HG02798 (cell line): Measurements from ENCODE around the gene TMEFF2.

ENCODE experiments used
- ATAC-seq: cut with Tn5 transposase; IDR thresholded peaks from one replicate; pipeline ENCODE4 v1.9.1; 2021; ENCODE audit warnings: mild to moderate bottlenecking; ENCODE audit not compliant: unreplicated experiment, poor library complexity

Gene TMEFF2

GRCh38 chr2:191916826-191917225 lies 277.9 kb downstream of the TMEFF2 start:
- ATAC-seq, result no peak

DNA sequence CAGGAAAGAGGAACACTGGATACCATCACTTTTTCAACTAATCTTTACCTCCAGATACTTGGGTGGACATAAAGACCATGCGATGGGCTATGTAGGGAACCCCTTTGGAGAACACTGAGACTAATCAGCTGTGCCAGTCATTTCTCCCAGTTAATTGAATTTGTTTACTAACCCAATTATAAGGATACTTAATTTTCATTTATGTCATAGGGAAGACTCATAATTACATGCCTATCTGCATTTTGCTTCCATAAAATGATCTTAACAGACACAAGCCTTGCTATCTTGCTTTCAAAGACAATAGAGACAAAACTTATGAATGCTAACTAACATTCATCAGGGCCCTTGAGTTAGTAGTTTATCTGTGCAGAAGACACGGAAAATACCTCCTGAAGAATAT lies 279.0 kb downstream of the TMEFF2 start:
- no peak for ATAC-seq

- ATAC-seq, result no peak
Measured at GRCh38 chr2:191913796-191914195, 280.9 kb downstream of the TMEFF2 start.

DNA sequence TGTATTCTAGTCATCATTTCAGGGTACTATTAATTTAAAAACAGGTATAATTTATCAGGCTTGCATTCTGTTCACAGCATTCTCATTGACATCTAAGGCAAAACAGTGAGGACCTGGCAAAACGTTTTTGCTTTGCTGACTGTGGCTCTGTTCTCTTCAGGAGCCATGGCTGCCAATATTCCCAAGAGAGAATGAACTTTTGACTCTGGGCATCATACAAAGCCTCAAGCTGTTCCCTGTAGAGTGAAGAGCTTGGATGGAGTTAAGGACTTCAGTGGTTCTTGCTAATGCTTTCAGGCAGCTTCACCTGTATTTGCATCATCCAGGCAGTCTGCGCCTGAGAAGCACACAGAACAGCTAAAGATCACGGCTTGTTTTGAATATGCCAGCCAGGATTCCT lies 282.0 kb downstream of the TMEFF2 start:
- ATAC-seq, result no peak

- ATAC-seq, result no peak
Measured at GRCh38 chr2:191910518-191910917, 284.2 kb downstream of the TMEFF2 start.

DNA sequence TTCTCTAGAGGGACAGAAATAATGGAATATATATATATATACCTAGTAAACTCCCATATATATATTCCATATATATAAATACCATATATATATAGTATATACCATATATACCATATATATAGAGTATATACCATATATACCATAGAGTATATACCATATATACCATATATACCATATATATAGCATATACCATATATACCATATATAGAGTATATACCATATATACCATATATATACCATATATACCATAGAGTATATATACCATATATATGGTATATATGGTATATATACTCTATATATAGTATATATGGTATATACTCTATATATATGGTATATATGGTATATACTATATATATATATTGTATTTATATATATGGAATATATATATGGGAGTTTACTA lies 285.9 kb downstream of the TMEFF2 start:
- no peak for ATAC-seq

DNA sequence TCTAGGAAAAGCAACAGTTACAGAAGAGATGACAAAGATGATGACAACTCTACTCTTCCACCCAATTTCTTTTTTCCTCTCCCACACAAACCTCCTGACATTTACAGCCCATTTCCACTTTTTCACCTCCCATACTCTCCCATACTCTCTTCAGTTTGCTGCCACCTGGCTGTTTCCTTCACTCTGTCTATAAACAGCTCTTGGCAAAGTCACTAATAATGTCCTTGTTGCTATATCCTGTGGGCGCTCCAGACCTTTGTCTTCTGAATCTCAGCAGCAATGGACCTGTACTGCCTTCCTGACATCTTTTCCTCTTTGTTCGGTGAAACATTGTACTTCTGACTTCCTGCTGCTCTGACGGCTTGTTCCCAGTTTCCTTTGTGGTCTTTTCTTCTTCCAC lies 287.2 kb downstream of the TMEFF2 start:
- no peak for ATAC-seq

- no peak for ATAC-seq
Measured at GRCh38 chr2:191907091-191907490, 287.6 kb downstream of the TMEFF2 start.

GRCh38 chr2:191905336-191905735 lies 289.4 kb downstream of the TMEFF2 start:
- ATAC-seq, result no peak

DNA sequence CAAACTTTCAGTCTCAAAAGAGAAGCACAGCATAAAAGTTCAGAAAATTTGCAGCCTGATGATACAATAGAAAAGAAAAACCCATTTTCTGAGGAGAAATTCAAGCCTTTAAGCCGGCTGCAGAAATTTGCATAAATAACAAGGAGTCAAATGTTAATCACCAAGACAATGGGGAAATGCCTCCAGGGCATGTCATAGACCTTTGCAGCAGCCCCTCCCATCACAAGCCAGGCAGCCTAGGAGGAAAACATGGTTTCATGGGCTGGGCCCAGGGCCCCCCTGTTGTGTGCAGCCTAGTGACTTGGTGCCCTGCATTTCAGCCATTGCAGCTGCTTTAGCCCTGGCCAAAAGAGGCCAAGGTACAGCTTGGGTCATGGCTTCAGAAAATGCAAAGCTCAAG lies 293.7 kb downstream of the TMEFF2 start:
- no peak for ATAC-seq

DNA sequence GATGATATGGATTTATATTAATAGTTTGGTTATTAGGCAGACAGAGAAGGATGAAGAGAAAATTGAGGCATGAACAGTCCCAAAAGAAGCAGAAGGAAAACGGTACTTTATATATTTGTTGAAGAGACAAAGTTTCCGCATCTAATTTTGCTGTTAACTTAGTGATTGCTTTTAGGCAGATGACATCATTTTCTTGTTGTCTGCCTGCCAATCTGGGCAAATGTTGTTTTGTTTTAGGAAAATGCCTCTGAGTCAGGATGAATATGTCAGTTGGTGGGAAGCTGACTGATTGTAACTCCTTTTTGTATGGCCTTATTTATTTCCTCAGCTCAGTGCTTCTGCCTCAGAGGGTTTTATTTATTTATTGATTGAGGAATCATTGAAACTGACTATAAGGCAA lies 295.3 kb downstream of the TMEFF2 start:
- no peak for ATAC-seq
